Mammary epithelial cell (primary cell): ENCODE measurements around the gene RGMA.

Source experiments
- CTCF ChIP-seq, 2 donors: IDR thresholded peaks in 1 of 2; conservative IDR thresholded peaks in 1 of 2; 2 replicates each; pipeline ENCODE4 v1.5.1; 2011 to 2012; ENCODE audit warnings: inconsistent platforms in 2 of 2, low read length in 2 of 2, mild to moderate bottlenecking in 2 of 2, control low read depth in 1 of 2, low read depth in 1 of 2; ENCODE audit not compliant: insufficient read depth in 1 of 2; ENCODE audit errors: extremely low read depth in 1 of 2
- EZH2 ChIP-seq: IDR thresholded peaks from 2 replicates; pipeline ENCODE4 v1.6.1; 2012; ENCODE audit warnings: low read length, inconsistent platforms, borderline replicate concordance

- no peak for TF ChIP-seq EZH2
- TF ChIP-seq CTCF (conservative IDR thresholded peaks at IDR 0.05 in 1 of 2, IDR thresholded peaks at IDR 0.05 in 1 of 2; ENCODE audit: extremely low read depth in 1 of 2, insufficient read depth in 1 of 2, low read depth in 1 of 2, low read length in 2 of 2): no peak
Measured at GRCh38 chr15:93047621-93048425, 41.2 kb downstream of the RGMA start.
